GM12892 (cell line): ENCODE data around the gene SMAD6.

Experiments
- POLR2A ChIP-seq: IDR thresholded peaks from 2 replicates; pipeline ENCODE4 v1.6.1; 2011; ENCODE audit warnings: low read depth, low read length, control low read depth
- POLR2AphosphoS5 ChIP-seq: IDR thresholded peaks from 2 replicates; pipeline ENCODE4 v1.6.1; 2011; ENCODE audit warnings: low read depth, low read length, control low read depth
- TAF1 ChIP-seq: IDR thresholded peaks from 2 replicates; pipeline ENCODE4 v1.6.1; 2011; ENCODE audit warnings: low read depth, mild to moderate bottlenecking, control low read depth, low read length, borderline replicate concordance

- TF ChIP-seq POLR2A (no peak), POLR2AphosphoS5 (no peak), TAF1 (no peak)
Measured at GRCh38 chr15:66720206-66721010, 18.4 kb downstream of the SMAD6 start.
